GM23338 (cell line): Measurements from ENCODE around the gene LARP1B. TPM values are rescaled to one million over a fixed set of nuclear protein-coding genes. Genes with fewer than 3 reads are reported as not detected.
"Not testable (repeated sequence)": the region's sequence is repeated elsewhere in the genome, so short reads cannot be mapped to it uniquely, and the experiment has no call there.

Source experiments
- ATAC-seq: fragments of 200-7000 bp; cut with Tn5 transposase; 3 replicates; pipeline ENCODE4 v1.9.1; 2020
- DNase-seq: peaks from one replicate; pipeline ENCODE4 v3.0.0-alpha.2; 2015; ENCODE audit warnings: low spot score
- H2AFZ ChIP-seq: fragments of 200-600 bp; sonication (generic); 2 replicates; pipeline ENCODE4 v1.8.0; 2016; ENCODE audit warnings: antibody characterized with exemption, mild to moderate bottlenecking, moderate library complexity
- H3F3A ChIP-seq: fragments of 200-600 bp; sonication (generic); replicated peaks from 2 replicates; pipeline ENCODE4 v1.8.0; 2017; ENCODE audit warnings: antibody characterized with exemption, mixed run types, low read depth
- H3K27ac ChIP-seq: fragments of 200-600 bp; sonication (generic); 2 replicates; pipeline ENCODE4 v1.6.1; 2016; ENCODE audit warnings: low read depth
- H3K27me3 ChIP-seq: fragments of 200-600 bp; sonication (generic); 2 replicates; pipeline ENCODE4 v1.8.0; 2016; ENCODE audit warnings: mild to moderate bottlenecking, mixed run types, moderate library complexity; ENCODE audit not compliant: insufficient read depth
- H3K36me3 ChIP-seq: fragments of 200-600 bp; sonication (generic); 2 replicates; pipeline ENCODE4 v1.8.0; 2016; ENCODE audit warnings: mild to moderate bottlenecking; ENCODE audit not compliant: insufficient read depth
- H3K4me1 ChIP-seq: fragments of 200-600 bp; sonication (generic); 2 replicates; pipeline ENCODE4 v1.8.0; 2016; ENCODE audit warnings: mild to moderate bottlenecking, moderate library complexity; ENCODE audit not compliant: insufficient read depth
- H3K4me2 ChIP-seq: fragments of 200-600 bp; sonication (generic); 2 replicates; pipeline ENCODE4 v1.7.1; 2017; ENCODE audit warnings: mixed run types
- H3K4me3 ChIP-seq: fragments of 200-600 bp; sonication (generic); 2 replicates; pipeline ENCODE4 v1.6.1; 2016; ENCODE audit warnings: mixed run types
- H3K79me2 ChIP-seq: fragments of 200-600 bp; sonication (generic); replicated peaks from 2 replicates; pipeline ENCODE4 v1.8.0; 2017; ENCODE audit warnings: mild to moderate bottlenecking; ENCODE audit not compliant: insufficient read depth
- H3K9me2 ChIP-seq: fragments of 200-600 bp; sonication (generic); 2 replicates; pipeline ENCODE4 v1.8.0; 2017; ENCODE audit not compliant: insufficient read depth
- H4K20me1 ChIP-seq: fragments of 200-600 bp; sonication (generic); replicated peaks from 2 replicates; pipeline ENCODE4 v1.8.0; 2017; ENCODE audit warnings: mild to moderate bottlenecking; ENCODE audit not compliant: insufficient read depth
- H3K27ac Mint-ChIP-seq: 2 replicates; pipeline ENCODE4 v1.8.0; 2020; ENCODE audit warnings: inconsistent platforms, mild to moderate bottlenecking, moderate library complexity, mixed read lengths
- H3K27me3 Mint-ChIP-seq: 3 replicates; pipeline ENCODE4 v1.8.0; 2022; ENCODE audit warnings: low read depth, mild to moderate bottlenecking, moderate library complexity, mixed read lengths, inconsistent platforms; ENCODE audit not compliant: insufficient read depth, poor library complexity
- H3K36me3 Mint-ChIP-seq: 3 replicates; pipeline ENCODE4 v1.8.0; 2021; ENCODE audit warnings: low read depth, mild to moderate bottlenecking, inconsistent platforms, moderate library complexity, mixed read lengths
- H3K4me1 Mint-ChIP-seq: 3 replicates; pipeline ENCODE4 v1.8.0; 2020; ENCODE audit warnings: mild to moderate bottlenecking, inconsistent platforms, mixed read lengths
- H3K4me3 Mint-ChIP-seq: 3 replicates; pipeline ENCODE4 v1.8.0; 2021; ENCODE audit warnings: moderate library complexity, mild to moderate bottlenecking, inconsistent platforms, mixed read lengths
- H3K9me3 Mint-ChIP-seq: 3 replicates; pipeline ENCODE4 v1.8.0; 2020; ENCODE audit warnings: moderate library complexity, mild to moderate bottlenecking, inconsistent platforms, mixed read lengths
- CREB1 ChIP-seq: fragments of 250-450 bp; sonication (Bioruptor Pico); IDR thresholded peaks from 2 replicates; pipeline ENCODE4 v1.5.0; 2020; ENCODE audit warnings: low read depth, mild to moderate bottlenecking, moderate library complexity
- EZH2 ChIP-seq: fragments of 200-600 bp; sonication (generic); IDR thresholded peaks from one replicate; pipeline ENCODE4 v1.8.0; 2017; ENCODE audit warnings: antibody characterized with exemption, mild to moderate bottlenecking, low read depth; ENCODE audit not compliant: unreplicated experiment
- JUNB ChIP-seq: IDR thresholded peaks from one replicate; pipeline ENCODE4 v1.6.1; 2016; ENCODE audit warnings: antibody characterized with exemption; ENCODE audit not compliant: unreplicated experiment
- POLR2AphosphoS5 ChIP-seq: IDR thresholded peaks from 2 replicates; pipeline ENCODE4 v1.6.1; 2016; ENCODE audit warnings: antibody characterized with exemption, low read depth
- STAT1 ChIP-seq: IDR thresholded peaks from one replicate; pipeline ENCODE4 v1.6.1; 2016; ENCODE audit warnings: antibody characterized with exemption; ENCODE audit not compliant: unreplicated experiment
- ZNF114 ChIP-seq: fragments of 250-450 bp; sonication (Bioruptor Pico); IDR thresholded peaks from 2 replicates; pipeline ENCODE4 v1.5.0; 2020; ENCODE audit warnings: mild to moderate bottlenecking, moderate library complexity
- ZNF331 ChIP-seq: fragments of 250-450 bp; sonication (Bioruptor Pico); IDR thresholded peaks from 2 replicates; pipeline ENCODE4 v1.5.0; 2020; ENCODE audit warnings: low read depth, mild to moderate bottlenecking, moderate library complexity
- polyA plus RNA-seq: library from polyadenylated mRNA; unstranded; fragments of >200 nt; fragmentation: Nextera tagmentation; extraction: Ambion mirVana; gene quantifications from 2 replicates; pipeline ENCODE4 v1.2.1, GENCODE V29; 2016
- total RNA-seq: library from RNA; depleted of rRNA; stranded (reverse); fragments of >200 nt; shearing (Covaris generic); gene quantifications from 2 replicates; pipeline ENCODE4 v1.2.3, GENCODE V29; 2014
- TF ChIP-seq, protein P1 (sequence below), 2 experiments: fragments of 200-600 bp in 1 of 2; sonication (generic) in 1 of 2; conservative IDR thresholded peaks; 2 replicates each; pipeline versions ENCODE4 v1.5.1 to v1.6.1; 2016 to 2017; ENCODE audit warnings: antibody characterized with exemption in 2 of 2, low read depth in 2 of 2, mild to moderate bottlenecking in 2 of 2, moderate library complexity in 1 of 2
- TF ChIP-seq, protein P2 (sequence below): IDR thresholded peaks from 2 replicates; pipeline ENCODE4 v1.6.1; 2016; ENCODE audit warnings: antibody characterized with exemption

The LARP1B gene
- total and polyA plus RNA-seq, 2 experiments from 2014 or later, result 42.5 to 45.4 TPM

DNA sequence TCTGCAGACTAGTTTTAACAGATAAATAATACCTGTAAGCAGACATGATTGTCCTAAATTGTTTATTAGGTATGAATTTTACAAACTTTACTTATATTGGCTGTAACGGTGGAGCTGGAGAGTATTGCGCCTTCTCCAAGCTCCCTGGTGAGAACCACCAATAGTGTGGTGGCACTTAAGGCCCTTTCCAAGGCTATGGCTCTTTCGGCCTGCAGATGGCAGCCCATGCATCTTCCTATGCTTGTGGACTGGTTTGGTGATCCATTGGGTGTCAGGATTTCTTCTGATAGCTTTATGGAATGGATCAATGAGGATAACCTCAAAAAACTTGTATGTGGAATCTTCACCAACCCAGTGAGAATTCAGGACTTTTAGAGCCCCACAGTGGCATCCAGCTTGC, 7.8 kb downstream of the LARP1B start:
- Histone ChIP-seq H3K4me1 (peaks cover 18% of the 10 kb centered on the region; the same call in 1 of the 2 replicates), H3K4me2 (no peak overlapping the region), H3K79me2 (peaks cover 99% of the 10 kb centered on the region), H2AFZ (no peak overlapping the region), H4K20me1 (peaks cover 25% of the 10 kb centered on the region), H3K9me2 (no peaks in the 10 kb centered on the region), H3K4me3 (no peak overlapping the region), H3K36me3 (no peaks in the 10 kb centered on the region), H3K27ac (no peak overlapping the region), H3K27me3 (no peaks in the 10 kb centered on the region), H3F3A (no peaks in the 10 kb centered on the region)
- DNase-seq (peak; percentile 78), ATAC-seq (peak; percentile 88)
- no peaks in the 10 kb centered on the region for H3K9me3 Mint-ChIP-seq
- TF ChIP-seq, protein P1, sequence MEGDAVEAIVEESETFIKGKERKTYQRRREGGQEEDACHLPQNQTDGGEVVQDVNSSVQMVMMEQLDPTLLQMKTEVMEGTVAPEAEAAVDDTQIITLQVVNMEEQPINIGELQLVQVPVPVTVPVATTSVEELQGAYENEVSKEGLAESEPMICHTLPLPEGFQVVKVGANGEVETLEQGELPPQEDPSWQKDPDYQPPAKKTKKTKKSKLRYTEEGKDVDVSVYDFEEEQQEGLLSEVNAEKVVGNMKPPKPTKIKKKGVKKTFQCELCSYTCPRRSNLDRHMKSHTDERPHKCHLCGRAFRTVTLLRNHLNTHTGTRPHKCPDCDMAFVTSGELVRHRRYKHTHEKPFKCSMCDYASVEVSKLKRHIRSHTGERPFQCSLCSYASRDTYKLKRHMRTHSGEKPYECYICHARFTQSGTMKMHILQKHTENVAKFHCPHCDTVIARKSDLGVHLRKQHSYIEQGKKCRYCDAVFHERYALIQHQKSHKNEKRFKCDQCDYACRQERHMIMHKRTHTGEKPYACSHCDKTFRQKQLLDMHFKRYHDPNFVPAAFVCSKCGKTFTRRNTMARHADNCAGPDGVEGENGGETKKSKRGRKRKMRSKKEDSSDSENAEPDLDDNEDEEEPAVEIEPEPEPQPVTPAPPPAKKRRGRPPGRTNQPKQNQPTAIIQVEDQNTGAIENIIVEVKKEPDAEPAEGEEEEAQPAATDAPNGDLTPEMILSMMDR (conservative IDR thresholded peaks at IDR 0.05; ENCODE audit: low read depth in 2 of 2), result peak; percentile 56 to 82
- TF ChIP-seq, protein P2, sequence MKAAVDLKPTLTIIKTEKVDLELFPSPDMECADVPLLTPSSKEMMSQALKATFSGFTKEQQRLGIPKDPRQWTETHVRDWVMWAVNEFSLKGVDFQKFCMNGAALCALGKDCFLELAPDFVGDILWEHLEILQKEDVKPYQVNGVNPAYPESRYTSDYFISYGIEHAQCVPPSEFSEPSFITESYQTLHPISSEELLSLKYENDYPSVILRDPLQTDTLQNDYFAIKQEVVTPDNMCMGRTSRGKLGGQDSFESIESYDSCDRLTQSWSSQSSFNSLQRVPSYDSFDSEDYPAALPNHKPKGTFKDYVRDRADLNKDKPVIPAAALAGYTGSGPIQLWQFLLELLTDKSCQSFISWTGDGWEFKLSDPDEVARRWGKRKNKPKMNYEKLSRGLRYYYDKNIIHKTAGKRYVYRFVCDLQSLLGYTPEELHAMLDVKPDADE, result no peak
- no peak for TF ChIP-seq ZNF114
- TF ChIP-seq JUNB, result no peak
- TF ChIP-seq EZH2, result no peak
- no peak for TF ChIP-seq CREB1 (CRISPR knock-in tag)
- H3K36me3 Mint-ChIP-seq, result no peaks in the 10 kb centered on the region; the same call in 2 of the 3 replicates
- peaks cover 7% of the 10 kb centered on the region for H3K4me1 Mint-ChIP-seq
- H3K27ac Mint-ChIP-seq, result no peak overlapping the region
- no peaks in the 10 kb centered on the region for H3K27me3 Mint-ChIP-seq
- H3K4me3 Mint-ChIP-seq, result no peak overlapping the region

DNA sequence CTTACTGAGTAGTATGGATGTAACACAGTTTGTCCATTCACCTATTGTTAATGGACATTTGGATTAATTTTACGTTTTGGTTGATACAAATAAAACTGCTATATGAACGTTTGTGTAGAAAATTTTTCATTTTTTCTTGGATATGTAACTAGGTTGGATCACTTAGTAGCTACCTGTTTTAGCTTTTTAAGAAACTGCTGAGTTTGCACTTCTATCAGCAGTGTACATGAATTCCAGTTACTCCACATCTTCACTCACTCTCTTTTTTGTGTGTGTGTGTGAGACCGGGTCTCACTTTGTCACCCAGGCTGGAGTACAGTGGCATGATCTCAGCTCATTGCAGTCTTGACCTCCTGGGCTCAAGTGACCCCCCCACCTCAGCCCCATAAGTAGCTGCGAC, 15.4 kb downstream of the LARP1B start:
- Mint-ChIP-seq H3K4me3 (no peak overlapping the region), H3K9me3 (no peaks in the 10 kb centered on the region), H3K27me3 (no peaks in the 10 kb centered on the region), H3K27ac (no peak overlapping the region), H3K36me3 (peaks cover 54% of the 10 kb centered on the region), H3K4me1 (no peaks in the 10 kb centered on the region)
- Histone ChIP-seq H3K36me3 (peaks cover 23% of the 10 kb centered on the region), H3K4me2 (no peak overlapping the region), H3K27ac (no peak overlapping the region), H3K4me1 (no peaks in the 10 kb centered on the region), H3F3A (no peaks in the 10 kb centered on the region), H3K27me3 (no peaks in the 10 kb centered on the region), H4K20me1 (peaks cover 7% of the 10 kb centered on the region; the same call in 1 of the 2 replicates), H2AFZ (no peak overlapping the region), H3K4me3 (no peak overlapping the region), H3K79me2 (peaks cover 50% of the 10 kb centered on the region), H3K9me2 (no peaks in the 10 kb centered on the region)
- DNase-seq, result no peak
- no peak for ATAC-seq
- TF ChIP-seq, protein P1 (conservative IDR thresholded peaks at IDR 0.05; ENCODE audit: low read depth in 2 of 2), result no peak
- no peak for TF ChIP-seq ZNF331
- TF ChIP-seq POLR2AphosphoS5, result no peak
- TF ChIP-seq STAT1, result no peak
- TF ChIP-seq, protein P2, result no peak

DNA sequence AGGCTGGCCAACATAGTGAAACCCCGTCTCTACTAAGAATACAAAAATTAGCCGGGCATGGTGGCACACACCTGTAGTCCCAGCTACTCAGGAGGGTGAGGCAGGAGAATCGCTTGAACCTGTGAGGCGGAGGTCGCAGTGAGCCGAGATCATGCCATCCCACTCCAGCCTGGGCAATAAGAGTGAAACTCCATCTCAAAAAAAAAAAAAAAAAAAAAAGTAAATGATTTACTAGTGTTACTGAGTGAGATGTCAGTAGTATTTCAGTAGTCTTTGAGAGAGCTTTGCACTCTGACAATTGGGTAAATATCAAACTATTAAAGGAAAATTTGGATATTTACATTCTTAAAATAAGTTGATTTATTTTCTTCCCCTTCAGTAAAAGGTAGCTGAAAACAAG, 34.2 kb downstream of the LARP1B start:
- peaks cover 70% of the 10 kb centered on the region for H3K36me3 Mint-ChIP-seq
- not testable (repeated sequence) for H3K4me2 ChIP-seq, H3K27ac ChIP-seq, H4K20me1 ChIP-seq, H2AFZ ChIP-seq, H3K9me3 Mint-ChIP-seq, H3K9me2 ChIP-seq, H3K27ac Mint-ChIP-seq, H3F3A ChIP-seq, H3K27me3 ChIP-seq, ATAC-seq, H3K4me1 Mint-ChIP-seq, H3K4me1 ChIP-seq, H3K4me3 ChIP-seq, H3K27me3 Mint-ChIP-seq, H3K4me3 Mint-ChIP-seq, DNase-seq, H3K79me2 ChIP-seq
- H3K36me3 ChIP-seq, result peaks cover 29% of the 10 kb centered on the region
